GM19238 (cell line): ENCODE results near the gene SH3BP5L.

Source experiments
- DNase-seq: peaks from one replicate; pipeline ENCODE4 v3.0.0; 2011; ENCODE audit warnings: low spot score; ENCODE audit not compliant: insufficient read length

SH3BP5L gene

GRCh38 chr1:248851390-248851789, 25.7 kb upstream of the SH3BP5L start:
- DNase-seq, result no peak

GRCh38 chr1:248850536-248851251, 25.0 kb upstream of the SH3BP5L start:
- no peak for DNase-seq

GRCh38 chr1:248850124-248850523, 24.4 kb upstream of the SH3BP5L start:
- no peak for DNase-seq

- DNase-seq, result no peak
Observed at GRCh38 chr1:248849637-248850036, 23.9 kb upstream of the SH3BP5L start.

GRCh38 chr1:248849152-248849551, 23.4 kb upstream of the SH3BP5L start:
- DNase-seq, result no peak

GRCh38 chr1:248848602-248849001, 22.9 kb upstream of the SH3BP5L start:
- no peak for DNase-seq

- no peak for DNase-seq
Observed at GRCh38 chr1:248847956-248848561, 22.3 kb upstream of the SH3BP5L start.

GRCh38 chr1:248847181-248847955, 21.7 kb upstream of the SH3BP5L start:
- DNase-seq, result no peak

- DNase-seq, result no peak
Observed at GRCh38 chr1:248844526-248844925, 18.8 kb upstream of the SH3BP5L start.

GRCh38 chr1:248843687-248844086, 18.0 kb upstream of the SH3BP5L start:
- DNase-seq, result no peak

GRCh38 chr1:248842781-248843331, 17.1 kb upstream of the SH3BP5L start:
- no peak for DNase-seq

GRCh38 chr1:248841702-248842395, 16.1 kb upstream of the SH3BP5L start:
- DNase-seq, result no peak

- no peak for DNase-seq
Observed at GRCh38 chr1:248840946-248841345, 15.2 kb upstream of the SH3BP5L start.

- no peak for DNase-seq
Observed at GRCh38 chr1:248839168-248839555, 13.4 kb upstream of the SH3BP5L start.

GRCh38 chr1:248838357-248839167, 12.8 kb upstream of the SH3BP5L start:
- peak; percentile 82 for DNase-seq

- peak; percentile 95 for DNase-seq
Observed at GRCh38 chr1:248837781-248838356, 12.2 kb upstream of the SH3BP5L start, which contains the start of gene ZNF672. TSS of gene ZNF672 (plus strand) at chr1:248838224. CDS start at chr1:248847275, 9,051 bp downstream.

GRCh38 chr1:248837045-248837780, 11.5 kb upstream of the SH3BP5L start:
- no peak for DNase-seq

- no peak for DNase-seq
Observed at GRCh38 chr1:248834343-248834940, 8.7 kb upstream of the SH3BP5L start.

GRCh38 chr1:248831842-248832241, 6.1 kb upstream of the SH3BP5L start:
- no peak for DNase-seq
